ENCODE measurements around the gene TMX4.

Gene TMX4

GRCh38 chr20:8007490-8007889 is 12.1 kb downstream of the TMX4 start:
- Histone ChIP-seq H3K4me3 (ENCODE audit: low read length, poor library complexity, severe bottlenecking) (no peak overlapping the region), H3K4me2 (ENCODE audit: low read depth, low read length, poor library complexity, severe bottlenecking) (no peak overlapping the region), H3F3A (ENCODE audit: low read depth) (no peaks in the 10 kb centered on the region), H3K79me2 (ENCODE audit: insufficient read depth, low read length) (peaks cover 44% of the 10 kb centered on the region), H3K27me3 (ENCODE audit: insufficient read depth, low read length, poor library complexity, severe bottlenecking) (no peaks in the 10 kb centered on the region), H3K9ac (ENCODE audit: low read depth, low read length, poor library complexity, severe bottlenecking) (no peak overlapping the region), H2AFZ (ENCODE audit: low read length) (no peak overlapping the region), H3K4me1 (ENCODE audit: insufficient read depth, low read length, poor library complexity, severe bottlenecking) (peaks cover 5% of the 10 kb centered on the region), H4K20me1 (ENCODE audit: insufficient read depth, low read length, poor library complexity, severe bottlenecking) (peaks cover 13% of the 10 kb centered on the region), H3K9me2 (replicated peaks; ENCODE audit: low read depth, low read length) (no peaks in the 10 kb centered on the region), H3K36me3 (ENCODE audit: insufficient read depth, low read length) (peaks cover 20% of the 10 kb centered on the region; the same call in 1 of the 2 replicates), H3K9me3 (ENCODE audit: insufficient read depth, low read depth, low read length) (no peaks in the 10 kb centered on the region)
- TF ChIP-seq, protein P1, sequence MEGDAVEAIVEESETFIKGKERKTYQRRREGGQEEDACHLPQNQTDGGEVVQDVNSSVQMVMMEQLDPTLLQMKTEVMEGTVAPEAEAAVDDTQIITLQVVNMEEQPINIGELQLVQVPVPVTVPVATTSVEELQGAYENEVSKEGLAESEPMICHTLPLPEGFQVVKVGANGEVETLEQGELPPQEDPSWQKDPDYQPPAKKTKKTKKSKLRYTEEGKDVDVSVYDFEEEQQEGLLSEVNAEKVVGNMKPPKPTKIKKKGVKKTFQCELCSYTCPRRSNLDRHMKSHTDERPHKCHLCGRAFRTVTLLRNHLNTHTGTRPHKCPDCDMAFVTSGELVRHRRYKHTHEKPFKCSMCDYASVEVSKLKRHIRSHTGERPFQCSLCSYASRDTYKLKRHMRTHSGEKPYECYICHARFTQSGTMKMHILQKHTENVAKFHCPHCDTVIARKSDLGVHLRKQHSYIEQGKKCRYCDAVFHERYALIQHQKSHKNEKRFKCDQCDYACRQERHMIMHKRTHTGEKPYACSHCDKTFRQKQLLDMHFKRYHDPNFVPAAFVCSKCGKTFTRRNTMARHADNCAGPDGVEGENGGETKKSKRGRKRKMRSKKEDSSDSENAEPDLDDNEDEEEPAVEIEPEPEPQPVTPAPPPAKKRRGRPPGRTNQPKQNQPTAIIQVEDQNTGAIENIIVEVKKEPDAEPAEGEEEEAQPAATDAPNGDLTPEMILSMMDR (conservative IDR thresholded peaks at IDR 0.05; ENCODE audit: low read length): no peak
- no peak for TF ChIP-seq EZH2phosphoT487 (IDR thresholded peaks at IDR 0.05; ENCODE audit: borderline replicate concordance)

DNA sequence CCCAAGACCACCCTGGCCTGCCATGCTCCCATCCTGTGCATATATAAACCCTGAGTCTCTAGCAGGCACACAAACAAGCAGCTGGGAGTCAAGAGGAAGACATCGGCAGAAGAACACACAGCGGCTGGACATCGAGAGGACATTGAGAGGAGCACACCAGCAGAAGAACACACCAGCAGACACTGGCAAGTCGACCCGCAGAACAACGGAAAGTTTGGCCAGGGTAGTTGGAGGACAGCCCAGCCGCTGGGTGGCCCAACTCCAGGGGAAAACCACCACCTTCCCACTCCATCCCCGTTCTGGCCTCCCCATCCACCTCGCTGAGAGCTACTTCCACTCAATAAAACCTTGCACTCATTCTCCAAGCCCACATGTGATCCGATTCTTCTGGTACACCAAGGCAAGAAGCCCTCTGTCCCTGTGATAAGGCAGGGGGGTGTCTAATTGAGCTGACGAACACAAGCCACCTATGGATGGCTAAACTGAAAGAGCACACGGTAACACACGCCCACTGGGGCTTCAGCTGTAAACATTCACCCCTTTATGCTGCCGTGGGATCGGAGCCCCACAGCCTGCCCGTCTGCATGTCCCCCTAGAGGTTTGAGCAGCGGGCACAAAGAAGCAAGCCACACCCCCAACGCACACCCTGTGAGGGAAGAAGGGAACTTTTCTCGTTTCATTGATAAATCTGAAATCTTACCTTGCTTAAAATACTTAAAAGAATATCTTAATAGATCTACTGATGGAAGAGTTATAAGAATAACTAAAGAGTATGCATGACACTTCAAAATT is 13.8 kb downstream of the TMX4 start:
- no peaks in the 10 kb centered on the region for H3F3A ChIP-seq (ENCODE audit: low read depth)
- no peaks in the 10 kb centered on the region for H3K4me1 ChIP-seq (ENCODE audit: insufficient read depth, low read length, poor library complexity, severe bottlenecking)
- H3K4me2 ChIP-seq (ENCODE audit: low read depth, low read length, poor library complexity, severe bottlenecking): no peak overlapping the region
- H3K27me3 ChIP-seq (ENCODE audit: insufficient read depth, low read length, poor library complexity, severe bottlenecking): no peaks in the 10 kb centered on the region
- H3K36me3 ChIP-seq (ENCODE audit: insufficient read depth, low read length): peaks cover 35% of the 10 kb centered on the region
- H4K20me1 ChIP-seq (ENCODE audit: insufficient read depth, low read length, poor library complexity, severe bottlenecking): peaks cover 4% of the 10 kb centered on the region
- no peaks in the 10 kb centered on the region for H3K9me3 ChIP-seq (ENCODE audit: insufficient read depth, low read depth, low read length)
- H3K9ac ChIP-seq (ENCODE audit: low read depth, low read length, poor library complexity, severe bottlenecking): no peak overlapping the region
- H3K9me2 ChIP-seq (replicated peaks; ENCODE audit: low read depth, low read length): no peaks in the 10 kb centered on the region
- no peak overlapping the region for H3K4me3 ChIP-seq (ENCODE audit: low read length, poor library complexity, severe bottlenecking)
- no peak overlapping the region for H2AFZ ChIP-seq (ENCODE audit: low read length)
- peaks cover 35% of the 10 kb centered on the region; the same call in 1 of the 2 replicates for H3K79me2 ChIP-seq (ENCODE audit: insufficient read depth, low read length)
- no peak for TF ChIP-seq EZH2phosphoT487 (IDR thresholded peaks at IDR 0.05; ENCODE audit: borderline replicate concordance)
- TF ChIP-seq, protein P1 (conservative IDR thresholded peaks at IDR 0.05; ENCODE audit: low read length): no peak

- no peaks in the 10 kb centered on the region for H3F3A ChIP-seq (ENCODE audit: low read depth)
- H3K36me3 ChIP-seq (ENCODE audit: insufficient read depth, low read length): peaks cover 42% of the 10 kb centered on the region
- H3K9me3 ChIP-seq (ENCODE audit: insufficient read depth, low read depth, low read length): no peaks in the 10 kb centered on the region
- TF ChIP-seq, protein P1 (conservative IDR thresholded peaks at IDR 0.05; ENCODE audit: low read length): no peak
- TF ChIP-seq EZH2phosphoT487 (IDR thresholded peaks at IDR 0.05; ENCODE audit: borderline replicate concordance): no peak
- H3K9me2 ChIP-seq (replicated peaks; ENCODE audit: low read depth, low read length): no peaks in the 10 kb centered on the region
- H3K27me3 ChIP-seq (ENCODE audit: insufficient read depth, low read length, poor library complexity, severe bottlenecking): no peaks in the 10 kb centered on the region
- H3K9ac ChIP-seq (ENCODE audit: low read depth, low read length, poor library complexity, severe bottlenecking): no peak overlapping the region
- H3K4me1 ChIP-seq (ENCODE audit: insufficient read depth, low read length, poor library complexity, severe bottlenecking): no peaks in the 10 kb centered on the region
- no peak overlapping the region for H3K4me2 ChIP-seq (ENCODE audit: low read depth, low read length, poor library complexity, severe bottlenecking)
- peaks cover 4% of the 10 kb centered on the region for H4K20me1 ChIP-seq (ENCODE audit: insufficient read depth, low read length, poor library complexity, severe bottlenecking)
- H2AFZ ChIP-seq (ENCODE audit: low read length): no peak overlapping the region
- H3K4me3 ChIP-seq (ENCODE audit: low read length, poor library complexity, severe bottlenecking): no peak overlapping the region
- peaks cover 31% of the 10 kb centered on the region; the same call in 1 of the 2 replicates for H3K79me2 ChIP-seq (ENCODE audit: insufficient read depth, low read length)
These were observed 14.5 kb downstream of the TMX4 start for GRCh38 chr20:8005033-8005432.

All from Loucy (cell line).